T1000 (cell line): Measurements from ENCODE around the gene NR6A1.
"Not testable (repeated sequence)": the region's sequence is repeated elsewhere in the genome, so short reads cannot be mapped to it uniquely, and the experiment has no call there.

Source experiments
- DNase-seq: peaks from one replicate; lab custom pipeline; 2025; ENCODE audit warnings: mixed read lengths; lab: John Stamatoyannopoulos, UW

NR6A1 gene

GRCh38 chr9:124615840-124616239 lies 155.3 kb downstream of the NR6A1 start:
- not testable (repeated sequence) for DNase-seq

- DNase-seq: no peak
Observed at GRCh38 chr9:124615100-124615742, 155.9 kb downstream of the NR6A1 start.

- DNase-seq: no peak
Observed at GRCh38 chr9:124613849-124614248, 157.3 kb downstream of the NR6A1 start.

GRCh38 chr9:124611106-124611505 lies 160.0 kb downstream of the NR6A1 start:
- no peak for DNase-seq

GRCh38 chr9:124606027-124606426 lies 165.1 kb downstream of the NR6A1 start:
- DNase-seq: no peak

- no peak for DNase-seq
Observed at GRCh38 chr9:124605258-124605657, 165.9 kb downstream of the NR6A1 start.

- DNase-seq: no peak
Observed at GRCh38 chr9:124602632-124603031, 168.5 kb downstream of the NR6A1 start.

GRCh38 chr9:124602204-124602603 lies 168.9 kb downstream of the NR6A1 start:
- DNase-seq: no peak

GRCh38 chr9:124600407-124600806 lies 170.7 kb downstream of the NR6A1 start:
- DNase-seq: no peak

- no peak for DNase-seq
Observed at GRCh38 chr9:124599121-124599795, 171.9 kb downstream of the NR6A1 start.

GRCh38 chr9:124598048-124598447 lies 173.1 kb downstream of the NR6A1 start:
- no peak for DNase-seq

GRCh38 chr9:124596172-124596839 lies 174.8 kb downstream of the NR6A1 start:
- DNase-seq: no peak

- DNase-seq: no peak
Observed at GRCh38 chr9:124595743-124596142, 175.4 kb downstream of the NR6A1 start.

- DNase-seq: no peak
Observed at GRCh38 chr9:124594673-124595072, 176.4 kb downstream of the NR6A1 start.

GRCh38 chr9:124594225-124594624 lies 176.9 kb downstream of the NR6A1 start:
- DNase-seq: no peak

GRCh38 chr9:124593651-124594058 lies 177.5 kb downstream of the NR6A1 start:
- no peak for DNase-seq

GRCh38 chr9:124593200-124593599 lies 177.9 kb downstream of the NR6A1 start:
- no peak for DNase-seq

GRCh38 chr9:124590889-124591641 lies 180.0 kb downstream of the NR6A1 start:
- DNase-seq: no peak

- no peak for DNase-seq
Observed at GRCh38 chr9:124584631-124585030, 186.5 kb downstream of the NR6A1 start.

GRCh38 chr9:124583134-124583533 lies 188.0 kb downstream of the NR6A1 start:
- no peak for DNase-seq

- no peak for DNase-seq
Observed at GRCh38 chr9:124580186-124580585, 190.9 kb downstream of the NR6A1 start.

- no peak for DNase-seq
Observed at GRCh38 chr9:124576751-124577150, 194.4 kb downstream of the NR6A1 start.
